GM23338 (cell line): ENCODE data around the gene TECTB. TPM values are rescaled to one million over a fixed set of nuclear protein-coding genes. Genes with fewer than 3 reads are reported as not detected.

Experiments
- ATAC-seq: fragments of 200-7000 bp; cut with Tn5 transposase; 3 replicates; pipeline ENCODE4 v1.9.1; 2020
- DNase-seq: peaks from one replicate; pipeline ENCODE4 v3.0.0-alpha.2; 2015; ENCODE audit warnings: low spot score
- H2AFZ ChIP-seq: fragments of 200-600 bp; sonication (generic); 2 replicates; pipeline ENCODE4 v1.8.0; 2016; ENCODE audit warnings: antibody characterized with exemption, mild to moderate bottlenecking, moderate library complexity
- H3F3A ChIP-seq: fragments of 200-600 bp; sonication (generic); replicated peaks from 2 replicates; pipeline ENCODE4 v1.8.0; 2017; ENCODE audit warnings: antibody characterized with exemption, mixed run types, low read depth
- H3K27ac ChIP-seq: fragments of 200-600 bp; sonication (generic); 2 replicates; pipeline ENCODE4 v1.6.1; 2016; ENCODE audit warnings: low read depth
- H3K27me3 ChIP-seq: fragments of 200-600 bp; sonication (generic); 2 replicates; pipeline ENCODE4 v1.8.0; 2016; ENCODE audit warnings: mild to moderate bottlenecking, mixed run types, moderate library complexity; ENCODE audit not compliant: insufficient read depth
- H3K36me3 ChIP-seq: fragments of 200-600 bp; sonication (generic); 2 replicates; pipeline ENCODE4 v1.8.0; 2016; ENCODE audit warnings: mild to moderate bottlenecking; ENCODE audit not compliant: insufficient read depth
- H3K4me1 ChIP-seq: fragments of 200-600 bp; sonication (generic); 2 replicates; pipeline ENCODE4 v1.8.0; 2016; ENCODE audit warnings: mild to moderate bottlenecking, moderate library complexity; ENCODE audit not compliant: insufficient read depth
- H3K4me2 ChIP-seq: fragments of 200-600 bp; sonication (generic); 2 replicates; pipeline ENCODE4 v1.7.1; 2017; ENCODE audit warnings: mixed run types
- H3K4me3 ChIP-seq: fragments of 200-600 bp; sonication (generic); 2 replicates; pipeline ENCODE4 v1.6.1; 2016; ENCODE audit warnings: mixed run types
- H3K79me2 ChIP-seq: fragments of 200-600 bp; sonication (generic); replicated peaks from 2 replicates; pipeline ENCODE4 v1.8.0; 2017; ENCODE audit warnings: mild to moderate bottlenecking; ENCODE audit not compliant: insufficient read depth
- H3K9me2 ChIP-seq: fragments of 200-600 bp; sonication (generic); 2 replicates; pipeline ENCODE4 v1.8.0; 2017; ENCODE audit not compliant: insufficient read depth
- H4K20me1 ChIP-seq: fragments of 200-600 bp; sonication (generic); replicated peaks from 2 replicates; pipeline ENCODE4 v1.8.0; 2017; ENCODE audit warnings: mild to moderate bottlenecking; ENCODE audit not compliant: insufficient read depth
- H3K27ac Mint-ChIP-seq: 2 replicates; pipeline ENCODE4 v1.8.0; 2020; ENCODE audit warnings: inconsistent platforms, mild to moderate bottlenecking, moderate library complexity, mixed read lengths
- H3K27me3 Mint-ChIP-seq: 3 replicates; pipeline ENCODE4 v1.8.0; 2022; ENCODE audit warnings: low read depth, mild to moderate bottlenecking, moderate library complexity, mixed read lengths, inconsistent platforms; ENCODE audit not compliant: insufficient read depth, poor library complexity
- H3K36me3 Mint-ChIP-seq: 3 replicates; pipeline ENCODE4 v1.8.0; 2021; ENCODE audit warnings: low read depth, mild to moderate bottlenecking, inconsistent platforms, moderate library complexity, mixed read lengths
- H3K4me1 Mint-ChIP-seq: 3 replicates; pipeline ENCODE4 v1.8.0; 2020; ENCODE audit warnings: mild to moderate bottlenecking, inconsistent platforms, mixed read lengths
- H3K4me3 Mint-ChIP-seq: 3 replicates; pipeline ENCODE4 v1.8.0; 2021; ENCODE audit warnings: moderate library complexity, mild to moderate bottlenecking, inconsistent platforms, mixed read lengths
- H3K9me3 Mint-ChIP-seq: 3 replicates; pipeline ENCODE4 v1.8.0; 2020; ENCODE audit warnings: moderate library complexity, mild to moderate bottlenecking, inconsistent platforms, mixed read lengths
- CREB1 ChIP-seq: fragments of 250-450 bp; sonication (Bioruptor Pico); IDR thresholded peaks from 2 replicates; pipeline ENCODE4 v1.5.0; 2020; ENCODE audit warnings: low read depth, mild to moderate bottlenecking, moderate library complexity
- CTCF ChIP-seq, 2 experiments: fragments of 200-600 bp in 1 of 2; sonication (generic) in 1 of 2; conservative IDR thresholded peaks; 2 replicates each; pipeline versions ENCODE4 v1.5.1 to v1.6.1; 2016 to 2017; ENCODE audit warnings: antibody characterized with exemption in 2 of 2, low read depth in 2 of 2, mild to moderate bottlenecking in 2 of 2, moderate library complexity in 1 of 2
- EZH2 ChIP-seq: fragments of 200-600 bp; sonication (generic); IDR thresholded peaks from one replicate; pipeline ENCODE4 v1.8.0; 2017; ENCODE audit warnings: antibody characterized with exemption, mild to moderate bottlenecking, low read depth; ENCODE audit not compliant: unreplicated experiment
- EZH2phosphoT487 ChIP-seq: fragments of 200-600 bp; sonication (generic); IDR thresholded peaks from one replicate; pipeline ENCODE4 v1.8.1; 2018; ENCODE audit warnings: antibody characterized with exemption; ENCODE audit not compliant: unreplicated experiment
- JUNB ChIP-seq: IDR thresholded peaks from one replicate; pipeline ENCODE4 v1.6.1; 2016; ENCODE audit warnings: antibody characterized with exemption; ENCODE audit not compliant: unreplicated experiment
- POLR2AphosphoS5 ChIP-seq: IDR thresholded peaks from 2 replicates; pipeline ENCODE4 v1.6.1; 2016; ENCODE audit warnings: antibody characterized with exemption, low read depth
- REST ChIP-seq: IDR thresholded peaks from one replicate; pipeline ENCODE4 v1.6.1; 2018; ENCODE audit warnings: antibody characterized with exemption; ENCODE audit not compliant: unreplicated experiment
- ZNF331 ChIP-seq: fragments of 250-450 bp; sonication (Bioruptor Pico); IDR thresholded peaks from 2 replicates; pipeline ENCODE4 v1.5.0; 2020; ENCODE audit warnings: low read depth, mild to moderate bottlenecking, moderate library complexity
- polyA plus RNA-seq: library from polyadenylated mRNA; unstranded; fragments of >200 nt; fragmentation: Nextera tagmentation; extraction: Ambion mirVana; gene quantifications from 2 replicates; pipeline ENCODE4 v1.2.1, GENCODE V29; 2016
- total RNA-seq: library from RNA; depleted of rRNA; stranded (reverse); fragments of >200 nt; shearing (Covaris generic); gene quantifications from 2 replicates; pipeline ENCODE4 v1.2.3, GENCODE V29; 2014
- TF ChIP-seq, protein P1 (sequence below): IDR thresholded peaks from 2 replicates; pipeline ENCODE4 v1.6.1; 2016; ENCODE audit warnings: antibody characterized with exemption
- TF ChIP-seq, protein P2 (sequence below): fragments of 250-450 bp; sonication (Bioruptor Pico); IDR thresholded peaks from 2 replicates; pipeline ENCODE4 v1.5.0; 2020; ENCODE audit warnings: mild to moderate bottlenecking, moderate library complexity

Gene TECTB
- total and polyA plus RNA-seq, 2 experiments from 2014 or later, result not detected

GRCh38 chr10:112294169-112294568, 11.0 kb downstream of the TECTB start:
- Histone ChIP-seq H3K79me2 (no peaks in the 10 kb centered on the region), H3K4me2 (no peak overlapping the region), H3K36me3 (no peaks in the 10 kb centered on the region), H3K9me2 (no peaks in the 10 kb centered on the region), H4K20me1 (no peaks in the 10 kb centered on the region), H3F3A (no peaks in the 10 kb centered on the region), H3K4me1 (no peaks in the 10 kb centered on the region), H3K27ac (no peak overlapping the region), H2AFZ (no peak overlapping the region), H3K27me3 (no peaks in the 10 kb centered on the region), H3K4me3 (no peak overlapping the region)
- Mint-ChIP-seq H3K9me3 (no peaks in the 10 kb centered on the region), H3K27ac (no peak overlapping the region), H3K4me3 (no peak overlapping the region), H3K36me3 (no peaks in the 10 kb centered on the region), H3K4me1 (no peaks in the 10 kb centered on the region), H3K27me3 (no peaks in the 10 kb centered on the region)
- ATAC-seq (no peak), DNase-seq (no peak)
- TF ChIP-seq EZH2, result no peak
- no peak for TF ChIP-seq REST
- TF ChIP-seq, protein P1, sequence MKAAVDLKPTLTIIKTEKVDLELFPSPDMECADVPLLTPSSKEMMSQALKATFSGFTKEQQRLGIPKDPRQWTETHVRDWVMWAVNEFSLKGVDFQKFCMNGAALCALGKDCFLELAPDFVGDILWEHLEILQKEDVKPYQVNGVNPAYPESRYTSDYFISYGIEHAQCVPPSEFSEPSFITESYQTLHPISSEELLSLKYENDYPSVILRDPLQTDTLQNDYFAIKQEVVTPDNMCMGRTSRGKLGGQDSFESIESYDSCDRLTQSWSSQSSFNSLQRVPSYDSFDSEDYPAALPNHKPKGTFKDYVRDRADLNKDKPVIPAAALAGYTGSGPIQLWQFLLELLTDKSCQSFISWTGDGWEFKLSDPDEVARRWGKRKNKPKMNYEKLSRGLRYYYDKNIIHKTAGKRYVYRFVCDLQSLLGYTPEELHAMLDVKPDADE, result no peak
- TF ChIP-seq CREB1 (CRISPR knock-in tag), result no peak
- TF ChIP-seq EZH2phosphoT487, result no peak
- no peak for TF ChIP-seq CTCF (conservative IDR thresholded peaks at IDR 0.05; ENCODE audit: low read depth in 2 of 2)
- TF ChIP-seq JUNB, result no peak
- TF ChIP-seq, protein P2, sequence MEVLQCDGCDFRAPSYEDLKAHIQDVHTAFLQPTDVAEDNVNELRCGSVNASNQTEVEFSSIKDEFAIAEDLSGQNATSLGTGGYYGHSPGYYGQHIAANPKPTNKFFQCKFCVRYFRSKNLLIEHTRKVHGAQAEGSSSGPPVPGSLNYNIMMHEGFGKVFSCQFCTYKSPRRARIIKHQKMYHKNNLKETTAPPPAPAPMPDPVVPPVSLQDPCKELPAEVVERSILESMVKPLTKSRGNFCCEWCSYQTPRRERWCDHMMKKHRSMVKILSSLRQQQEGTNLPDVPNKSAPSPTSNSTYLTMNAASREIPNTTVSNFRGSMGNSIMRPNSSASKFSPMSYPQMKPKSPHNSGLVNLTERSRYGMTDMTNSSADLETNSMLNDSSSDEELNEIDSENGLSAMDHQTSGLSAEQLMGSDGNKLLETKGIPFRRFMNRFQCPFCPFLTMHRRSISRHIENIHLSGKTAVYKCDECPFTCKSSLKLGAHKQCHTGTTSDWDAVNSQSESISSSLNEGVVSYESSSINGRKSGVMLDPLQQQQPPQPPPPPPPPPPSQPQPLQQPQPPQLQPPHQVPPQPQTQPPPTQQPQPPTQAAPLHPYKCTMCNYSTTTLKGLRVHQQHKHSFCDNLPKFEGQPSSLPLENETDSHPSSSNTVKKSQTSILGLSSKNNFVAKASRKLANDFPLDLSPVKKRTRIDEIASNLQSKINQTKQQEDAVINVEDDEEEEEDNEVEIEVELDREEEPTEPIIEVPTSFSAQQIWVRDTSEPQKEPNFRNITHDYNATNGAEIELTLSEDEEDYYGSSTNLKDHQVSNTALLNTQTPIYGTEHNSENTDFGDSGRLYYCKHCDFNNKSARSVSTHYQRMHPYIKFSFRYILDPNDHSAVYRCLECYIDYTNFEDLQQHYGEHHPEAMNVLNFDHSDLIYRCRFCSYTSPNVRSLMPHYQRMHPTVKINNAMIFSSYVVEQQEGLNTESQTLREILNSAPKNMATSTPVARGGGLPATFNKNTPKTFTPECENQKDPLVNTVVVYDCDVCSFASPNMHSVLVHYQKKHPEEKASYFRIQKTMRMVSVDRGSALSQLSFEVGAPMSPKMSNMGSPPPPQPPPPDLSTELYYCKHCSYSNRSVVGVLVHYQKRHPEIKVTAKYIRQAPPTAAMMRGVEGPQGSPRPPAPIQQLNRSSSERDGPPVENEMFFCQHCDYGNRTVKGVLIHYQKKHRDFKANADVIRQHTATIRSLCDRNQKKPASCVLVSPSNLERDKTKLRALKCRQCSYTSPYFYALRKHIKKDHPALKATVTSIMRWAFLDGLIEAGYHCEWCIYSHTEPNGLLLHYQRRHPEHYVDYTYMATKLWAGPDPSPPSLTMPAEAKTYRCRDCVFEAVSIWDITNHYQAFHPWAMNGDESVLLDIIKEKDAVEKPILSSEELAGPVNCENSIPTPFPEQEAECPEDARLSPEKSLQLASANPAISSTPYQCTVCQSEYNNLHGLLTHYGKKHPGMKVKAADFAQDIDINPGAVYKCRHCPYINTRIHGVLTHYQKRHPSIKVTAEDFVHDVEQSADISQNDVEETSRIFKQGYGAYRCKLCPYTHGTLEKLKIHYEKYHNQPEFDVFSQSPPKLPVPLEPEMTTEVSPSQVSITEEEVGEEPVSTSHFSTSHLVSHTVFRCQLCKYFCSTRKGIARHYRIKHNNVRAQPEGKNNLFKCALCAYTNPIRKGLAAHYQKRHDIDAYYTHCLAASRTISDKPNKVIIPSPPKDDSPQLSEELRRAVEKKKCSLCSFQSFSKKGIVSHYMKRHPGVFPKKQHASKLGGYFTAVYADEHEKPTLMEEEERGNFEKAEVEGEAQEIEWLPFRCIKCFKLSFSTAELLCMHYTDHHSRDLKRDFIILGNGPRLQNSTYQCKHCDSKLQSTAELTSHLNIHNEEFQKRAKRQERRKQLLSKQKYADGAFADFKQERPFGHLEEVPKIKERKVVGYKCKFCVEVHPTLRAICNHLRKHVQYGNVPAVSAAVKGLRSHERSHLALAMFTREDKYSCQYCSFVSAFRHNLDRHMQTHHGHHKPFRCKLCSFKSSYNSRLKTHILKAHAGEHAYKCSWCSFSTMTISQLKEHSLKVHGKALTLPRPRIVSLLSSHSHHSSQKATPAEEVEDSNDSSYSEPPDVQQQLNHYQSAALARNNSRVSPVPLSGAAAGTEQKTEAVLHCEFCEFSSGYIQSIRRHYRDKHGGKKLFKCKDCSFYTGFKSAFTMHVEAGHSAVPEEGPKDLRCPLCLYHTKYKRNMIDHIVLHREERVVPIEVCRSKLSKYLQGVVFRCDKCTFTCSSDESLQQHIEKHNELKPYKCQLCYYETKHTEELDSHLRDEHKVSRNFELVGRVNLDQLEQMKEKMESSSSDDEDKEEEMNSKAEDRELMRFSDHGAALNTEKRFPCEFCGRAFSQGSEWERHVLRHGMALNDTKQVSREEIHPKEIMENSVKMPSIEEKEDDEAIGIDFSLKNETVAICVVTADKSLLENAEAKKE, result no peak
- no peak for TF ChIP-seq ZNF331 (CRISPR knock-in tag)
- no peak for TF ChIP-seq POLR2AphosphoS5
